GM23248 (cell line): ENCODE measurements around the gene STPG1.

ENCODE experiments used
- EZH2 ChIP-seq: fragments of 200-600 bp; sonication (generic); IDR thresholded peaks from 2 replicates; pipeline ENCODE4 v1.6.1; 2018; ENCODE audit warnings: antibody characterized with exemption, mild to moderate bottlenecking; ENCODE audit not compliant: insufficient read depth, poor library complexity, severe bottlenecking
- EZH2phosphoT487 ChIP-seq: fragments of 200-600 bp; sonication (generic); IDR thresholded peaks from 2 replicates; pipeline ENCODE4 v1.6.1; 2018; ENCODE audit warnings: antibody characterized with exemption, moderate library complexity, mild to moderate bottlenecking, low read depth; ENCODE audit not compliant: insufficient read depth

DNA sequence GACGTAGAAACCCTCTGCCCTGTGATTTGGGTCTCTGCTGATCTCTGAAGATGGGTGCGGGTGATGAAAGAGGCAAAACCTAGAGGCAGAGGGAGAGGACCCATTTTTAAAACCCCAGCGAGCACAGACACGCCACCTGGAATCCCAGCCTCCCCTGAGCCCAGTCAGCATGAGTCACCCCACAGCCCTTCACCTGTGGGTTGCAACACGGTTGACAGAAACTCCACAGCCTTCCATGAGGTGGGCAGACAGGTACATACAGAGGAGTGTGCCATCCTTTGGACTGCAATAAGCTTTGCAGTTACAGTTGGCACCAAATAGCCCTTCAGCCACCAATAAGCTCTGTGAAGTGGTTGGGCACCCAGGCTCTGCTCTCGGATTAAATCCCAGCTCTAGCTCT, 96.5 kb downstream of the STPG1 start:
- TF ChIP-seq EZH2phosphoT487 (no peak), EZH2 (no peak)
